Transverse colon (tissue), 3 donors: Measurements from ENCODE around the gene AP1S1.

Experiments used
- POLR2A ChIP-seq: fragments of 450-650 bp; IDR thresholded peaks from one replicate; pipeline ENCODE4 v1.6.1; 2016; ENCODE audit warnings: antibody characterized with exemption, mild to moderate bottlenecking, moderate library complexity
- TF ChIP-seq, protein P1 (sequence below), 5 experiments: fragments of 200-600 bp in 3 of 5; fragments of 450-650 bp in 2 of 5; sonication (generic) in 3 of 5; IDR thresholded peaks; 1 replicate in 2 of 5; 2 replicates in 3 of 5; pipeline ENCODE4 v1.5.1; 2016 to 2017; ENCODE audit warnings: antibody characterized with exemption in 5 of 5, inconsistent platforms in 3 of 5, mild to moderate bottlenecking in 2 of 5, moderate library complexity in 1 of 5

DNA sequence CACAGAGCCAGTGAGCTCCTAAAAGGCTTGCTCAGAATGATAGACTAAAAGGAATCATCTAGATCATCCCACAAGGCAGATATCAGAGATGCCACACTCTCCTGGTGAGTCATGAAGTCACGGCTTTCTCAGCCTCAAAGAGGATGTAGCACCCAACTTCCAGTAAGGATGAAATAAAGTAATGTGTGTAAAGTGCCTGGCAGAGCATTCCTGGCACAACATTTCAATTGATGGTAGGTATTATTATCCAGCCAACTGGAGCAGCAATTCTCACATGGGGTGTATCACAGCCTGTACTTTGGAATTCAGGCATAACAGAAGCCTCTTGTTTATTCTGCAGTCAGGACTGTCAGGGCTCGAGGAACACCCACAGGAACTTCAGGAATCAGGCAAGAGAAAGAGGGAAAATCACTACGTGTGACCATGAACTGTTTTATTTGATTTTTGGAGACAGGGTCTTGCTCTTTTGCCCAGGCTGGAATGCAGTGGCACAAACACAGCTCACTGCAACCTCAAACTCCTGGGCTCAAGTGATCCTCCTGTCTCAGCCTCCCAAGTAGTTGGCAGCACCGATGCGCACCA lies 31.1 kb downstream of the AP1S1 start:
- TF ChIP-seq, protein P1, sequence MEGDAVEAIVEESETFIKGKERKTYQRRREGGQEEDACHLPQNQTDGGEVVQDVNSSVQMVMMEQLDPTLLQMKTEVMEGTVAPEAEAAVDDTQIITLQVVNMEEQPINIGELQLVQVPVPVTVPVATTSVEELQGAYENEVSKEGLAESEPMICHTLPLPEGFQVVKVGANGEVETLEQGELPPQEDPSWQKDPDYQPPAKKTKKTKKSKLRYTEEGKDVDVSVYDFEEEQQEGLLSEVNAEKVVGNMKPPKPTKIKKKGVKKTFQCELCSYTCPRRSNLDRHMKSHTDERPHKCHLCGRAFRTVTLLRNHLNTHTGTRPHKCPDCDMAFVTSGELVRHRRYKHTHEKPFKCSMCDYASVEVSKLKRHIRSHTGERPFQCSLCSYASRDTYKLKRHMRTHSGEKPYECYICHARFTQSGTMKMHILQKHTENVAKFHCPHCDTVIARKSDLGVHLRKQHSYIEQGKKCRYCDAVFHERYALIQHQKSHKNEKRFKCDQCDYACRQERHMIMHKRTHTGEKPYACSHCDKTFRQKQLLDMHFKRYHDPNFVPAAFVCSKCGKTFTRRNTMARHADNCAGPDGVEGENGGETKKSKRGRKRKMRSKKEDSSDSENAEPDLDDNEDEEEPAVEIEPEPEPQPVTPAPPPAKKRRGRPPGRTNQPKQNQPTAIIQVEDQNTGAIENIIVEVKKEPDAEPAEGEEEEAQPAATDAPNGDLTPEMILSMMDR (IDR thresholded peaks at IDR 0.05): no peak
- TF ChIP-seq POLR2A: no peak
